Measurements from ENCODE around the gene NNMT.

- no peak for TF ChIP-seq JUND (IDR thresholded peaks at IDR 0.05)
- TF ChIP-seq EZH2phosphoT487 (IDR thresholded peaks at IDR 0.05; ENCODE audit: borderline replicate concordance), result no peak
- TF ChIP-seq ATF3 (IDR thresholded peaks at IDR 0.05), result no peak
- TF ChIP-seq YY1 (IDR thresholded peaks at IDR 0.05; ENCODE audit: extremely low read depth, insufficient replicate concordance, low read depth, low read length), result no peak
Observed at GRCh38 chr11:114343493-114343892, 47.3 kb downstream of the NNMT start.

Data from HCT116 (cell line).